GM21717 (cell line): ENCODE results near the gene RASSF3.
"Not testable (repeated sequence)": the region's sequence is repeated elsewhere in the genome, so short reads cannot be mapped to it uniquely, and the experiment has no call there.

ENCODE experiments used
- ATAC-seq: cut with Tn5 transposase; IDR thresholded peaks from one replicate; pipeline ENCODE4 v1.9.1; 2021; ENCODE audit warnings: mild to moderate bottlenecking, moderate library complexity; ENCODE audit not compliant: unreplicated experiment

RASSF3 gene

DNA sequence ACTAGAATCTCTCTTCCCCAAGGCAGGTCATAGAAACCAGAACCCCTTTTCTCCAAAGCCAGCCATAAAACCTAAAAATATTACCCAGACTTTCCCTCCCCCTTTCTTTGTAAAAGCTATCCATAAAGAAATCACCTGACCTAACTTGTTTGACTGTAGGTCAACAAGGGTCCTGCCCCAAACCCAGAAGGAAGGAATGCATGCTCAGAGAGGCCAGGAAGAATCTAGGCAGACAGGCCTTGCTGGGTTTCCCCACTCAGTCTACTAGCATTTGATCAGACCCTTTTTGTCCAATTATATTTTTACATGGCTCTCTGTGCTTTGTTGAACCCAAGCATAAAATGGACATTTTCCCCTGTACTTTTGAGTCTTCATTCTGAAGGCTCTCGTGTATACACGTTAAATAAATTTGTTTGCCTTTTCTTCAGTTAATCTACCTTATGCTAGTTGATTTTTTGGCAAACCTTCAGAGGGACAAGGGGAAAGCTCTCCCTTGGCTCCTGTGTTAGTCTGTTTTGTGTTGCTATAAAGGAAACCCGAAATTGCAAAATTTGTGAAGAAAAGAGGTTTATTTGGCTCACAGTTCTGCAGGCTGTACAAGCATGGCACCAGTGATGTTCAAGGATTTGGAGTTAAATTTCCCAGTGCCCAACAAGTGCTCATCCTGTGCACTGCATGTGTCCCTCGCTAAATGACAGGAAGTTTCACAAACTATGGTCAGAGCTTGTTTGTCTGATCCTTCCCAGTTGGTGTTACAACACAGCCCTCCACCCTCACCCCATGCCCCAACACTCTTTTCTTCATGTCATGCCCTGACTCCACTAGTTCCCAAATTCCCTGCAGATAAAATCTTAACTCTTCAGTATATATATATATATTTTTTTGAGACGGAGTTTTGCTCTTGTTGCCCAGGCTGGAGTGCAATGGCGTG lies 14.2 kb upstream of the RASSF3 start:
- no peak for ATAC-seq

DNA sequence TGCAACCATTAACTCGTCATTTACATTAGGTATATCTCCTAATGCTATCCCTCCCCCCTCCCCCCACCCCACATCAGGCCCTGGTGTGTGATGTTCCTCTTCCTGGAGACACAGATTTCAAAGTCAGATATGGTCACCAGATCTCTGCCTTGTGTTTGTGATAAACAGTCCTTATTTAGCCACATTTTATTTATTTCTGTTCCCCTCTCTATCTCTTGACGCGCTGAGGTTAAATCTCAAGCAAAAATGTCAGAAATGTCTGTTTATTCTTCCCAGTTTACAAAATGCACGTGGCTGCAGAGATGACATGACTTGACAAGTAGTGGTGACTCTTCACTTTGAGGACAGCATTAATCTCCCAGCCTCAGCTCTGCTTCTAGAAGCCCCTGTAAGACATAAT lies 11.5 kb upstream of the RASSF3 start:
- ATAC-seq: no peak

DNA sequence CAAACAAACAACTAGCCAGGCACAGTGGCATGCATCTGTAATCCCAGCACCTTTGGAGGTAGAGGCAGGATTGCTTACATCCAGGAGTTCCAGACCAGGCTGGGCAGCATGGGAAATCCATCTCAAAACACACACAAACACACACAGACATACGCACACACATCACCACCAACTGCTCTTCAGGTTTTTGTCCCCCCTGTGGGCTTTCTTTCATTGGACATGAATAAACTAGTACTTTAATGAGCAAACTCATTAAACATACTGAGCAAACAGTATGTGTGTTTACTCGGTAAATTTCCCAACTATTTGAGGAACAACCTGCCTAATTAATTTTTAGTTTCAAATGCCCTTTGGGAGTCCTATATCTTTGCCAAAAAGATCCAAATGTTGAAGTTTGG lies 10.1 kb upstream of the RASSF3 start:
- ATAC-seq: no peak

DNA sequence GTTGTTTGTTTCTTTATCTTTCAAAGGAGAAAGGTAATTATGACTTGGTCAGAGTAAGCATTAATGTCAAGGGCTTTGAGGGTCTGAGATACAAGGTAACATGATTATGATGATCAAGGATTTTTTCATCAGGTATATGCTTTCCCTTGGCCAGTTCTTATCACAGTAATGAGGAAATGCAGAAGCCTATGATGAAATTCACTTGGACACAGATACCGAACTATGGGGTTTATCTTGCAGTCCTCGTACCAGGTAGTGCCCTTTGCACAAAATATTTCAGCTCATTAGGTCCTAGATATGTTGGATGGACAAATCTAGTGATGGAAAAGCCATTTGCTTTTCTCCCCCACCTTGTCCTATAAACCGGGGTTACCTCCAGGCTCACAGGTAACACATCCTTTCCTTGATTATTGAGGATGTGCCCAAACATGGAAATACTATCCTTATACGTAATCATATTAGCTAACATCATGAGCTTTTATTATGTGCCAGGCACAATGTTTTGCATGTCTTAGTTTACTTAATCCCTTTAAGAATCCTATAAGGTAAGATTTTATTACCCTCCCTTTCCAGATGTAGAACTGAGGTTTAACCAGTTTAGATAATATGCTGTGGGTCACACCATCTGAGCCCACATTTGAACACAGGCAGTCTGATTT lies 7.0 kb upstream of the RASSF3 start:
- ATAC-seq: no peak

DNA sequence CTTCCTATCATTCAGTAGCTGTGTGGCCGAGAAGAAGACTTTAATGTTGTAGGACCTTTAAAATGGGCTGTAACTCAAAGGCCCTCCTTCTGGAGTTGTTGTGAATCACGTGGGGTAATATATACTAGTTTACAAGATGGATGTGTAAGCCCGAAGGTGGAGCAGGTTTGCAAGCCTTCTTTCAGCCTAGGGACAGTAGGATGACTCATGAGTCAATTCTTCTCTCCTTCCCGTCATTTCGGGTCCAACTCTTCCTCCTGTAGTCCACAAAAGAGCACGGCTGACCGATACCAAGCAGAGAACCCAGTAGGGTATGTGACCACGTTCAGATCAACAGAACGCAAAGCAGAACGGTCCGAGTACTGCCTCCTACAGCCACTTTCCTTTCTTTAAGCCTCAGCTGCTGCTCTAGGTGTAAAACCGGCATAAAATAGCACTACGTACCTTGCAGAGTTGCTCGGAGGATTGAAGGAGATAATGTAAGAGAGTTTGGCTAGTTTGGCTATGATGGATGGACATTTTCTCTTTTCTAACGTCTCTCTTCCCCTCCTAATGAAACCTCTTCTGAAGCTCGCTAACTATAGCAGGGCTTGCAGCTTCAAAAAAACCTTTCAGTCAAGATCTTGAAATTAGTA lies 1.3 kb upstream of the RASSF3 start:
- peak; percentile 27 for ATAC-seq

DNA sequence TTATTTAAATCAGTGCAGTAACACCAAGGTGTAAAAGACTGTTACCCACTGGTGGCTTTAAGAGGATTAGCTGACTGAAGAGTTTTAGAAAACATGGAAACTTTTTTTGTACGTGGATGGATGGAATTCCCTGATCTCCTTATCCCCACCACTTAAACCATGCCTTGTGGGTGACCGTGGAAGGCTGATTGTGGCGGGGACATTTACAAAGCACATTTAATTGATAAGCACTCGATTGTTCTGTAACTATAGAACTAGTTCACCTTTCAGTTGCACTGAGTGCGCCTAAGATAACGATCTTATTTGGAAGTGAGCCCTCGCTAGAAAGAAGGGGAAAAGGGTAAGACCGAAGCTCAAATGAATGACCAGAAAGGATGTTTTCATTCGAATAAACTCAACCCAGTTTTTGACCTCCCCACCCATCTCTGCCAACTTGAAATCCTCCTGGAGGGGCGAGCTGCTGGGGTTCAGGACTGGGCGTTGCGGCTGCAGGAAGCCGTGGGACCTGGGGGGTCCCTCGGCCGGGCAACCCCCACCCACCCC lies 688 bp upstream of the RASSF3 start:
- ATAC-seq: no peak

DNA sequence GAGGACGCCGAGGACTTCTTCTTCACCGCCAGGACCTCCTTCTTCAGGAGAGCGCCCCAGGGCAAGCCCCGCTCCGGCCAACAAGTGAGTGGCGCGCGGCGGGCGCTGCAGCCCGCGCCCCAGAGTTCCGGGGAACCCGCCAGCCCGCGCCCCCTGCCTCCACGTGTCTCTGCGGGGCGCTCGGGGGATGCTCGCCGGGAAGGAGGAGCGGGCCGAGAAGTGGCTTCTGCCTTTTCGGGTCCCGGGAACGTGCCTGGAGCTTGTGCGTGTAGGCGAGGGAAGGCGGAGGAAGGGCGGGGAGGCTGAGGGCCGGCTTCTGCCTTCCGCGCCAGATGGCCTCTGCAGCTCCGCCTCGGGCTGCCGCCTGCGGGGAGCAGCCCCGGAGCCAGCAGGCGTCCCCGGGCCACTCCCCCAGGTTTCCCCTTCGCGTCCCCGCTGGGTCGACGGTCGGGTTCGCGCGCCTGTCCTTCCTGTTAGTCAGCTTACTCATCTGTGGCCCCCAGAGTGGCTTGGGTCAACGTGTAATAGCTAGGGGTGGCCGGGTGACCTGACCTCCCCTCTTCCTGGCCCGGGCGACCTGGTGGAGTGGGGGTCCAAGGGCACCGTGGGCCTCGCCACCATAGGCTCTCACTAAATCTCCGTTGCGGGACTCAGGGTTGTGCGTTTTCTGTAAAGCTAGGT lies 505 bp downstream of the RASSF3 start:
- ATAC-seq: peak; percentile 51

DNA sequence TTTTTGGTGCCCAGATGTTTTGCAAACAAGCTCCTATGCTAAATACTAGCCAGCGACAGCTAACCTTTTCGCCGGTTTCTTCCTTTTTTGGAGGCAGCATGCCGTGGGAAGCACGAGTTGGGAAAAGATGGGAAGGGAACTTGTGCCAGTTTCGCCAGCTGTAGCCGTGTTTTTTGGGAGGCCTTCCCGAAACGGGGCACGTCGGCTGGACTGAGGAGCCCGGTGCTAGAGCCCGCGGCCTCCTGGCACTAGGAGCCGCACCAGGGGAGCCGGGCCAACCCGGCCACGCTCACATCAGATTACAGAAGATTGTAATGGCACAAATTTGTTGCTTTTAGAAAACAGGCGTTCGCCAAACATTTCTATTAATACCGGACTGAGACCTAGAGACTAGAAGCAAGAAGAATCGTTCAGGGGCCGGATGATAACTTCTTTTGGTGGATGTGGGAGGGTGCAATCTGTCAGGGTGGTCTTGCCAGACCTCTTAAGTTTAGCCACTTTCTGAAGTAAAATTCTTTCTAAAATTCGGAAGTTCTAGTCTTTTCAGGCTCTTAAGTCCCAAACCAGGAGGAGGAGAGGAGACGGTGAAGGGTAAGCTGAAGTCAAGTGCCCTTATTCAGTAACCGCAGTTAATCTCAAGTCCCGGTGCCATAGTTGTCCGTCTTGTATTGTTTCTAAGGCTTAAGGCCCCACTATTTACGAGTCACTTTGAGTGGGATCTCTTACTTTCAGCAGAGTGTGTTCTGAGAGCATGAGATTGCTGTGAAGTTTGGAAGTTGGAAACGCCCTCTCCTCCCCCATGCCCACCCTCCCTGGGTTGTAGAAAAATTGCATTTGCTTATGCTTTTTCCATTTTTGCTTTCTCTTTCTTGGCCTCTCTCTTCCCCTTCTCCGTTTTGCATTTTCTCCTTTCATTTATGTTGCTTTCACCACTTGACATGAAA lies 1.3 kb downstream of the RASSF3 start:
- no peak for ATAC-seq

DNA sequence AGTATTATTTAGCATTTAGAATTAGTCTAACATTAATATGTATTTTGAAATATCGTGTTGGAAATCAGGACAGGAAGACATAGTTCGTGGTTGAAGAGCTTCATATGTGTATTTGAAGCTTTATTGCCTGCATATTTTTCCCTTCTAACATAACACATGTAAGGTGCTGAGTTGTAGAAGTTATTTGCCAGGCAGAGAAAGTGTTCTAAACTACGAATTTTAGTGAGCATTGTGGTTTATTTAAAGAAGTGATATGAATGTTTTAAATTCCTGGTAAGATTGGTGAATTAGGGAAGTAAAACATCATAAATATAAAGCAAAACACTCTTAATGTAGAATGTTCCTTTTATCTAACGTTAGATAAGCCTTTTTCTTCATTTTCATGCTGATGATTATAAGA lies 2.5 kb downstream of the RASSF3 start:
- ATAC-seq: no peak

DNA sequence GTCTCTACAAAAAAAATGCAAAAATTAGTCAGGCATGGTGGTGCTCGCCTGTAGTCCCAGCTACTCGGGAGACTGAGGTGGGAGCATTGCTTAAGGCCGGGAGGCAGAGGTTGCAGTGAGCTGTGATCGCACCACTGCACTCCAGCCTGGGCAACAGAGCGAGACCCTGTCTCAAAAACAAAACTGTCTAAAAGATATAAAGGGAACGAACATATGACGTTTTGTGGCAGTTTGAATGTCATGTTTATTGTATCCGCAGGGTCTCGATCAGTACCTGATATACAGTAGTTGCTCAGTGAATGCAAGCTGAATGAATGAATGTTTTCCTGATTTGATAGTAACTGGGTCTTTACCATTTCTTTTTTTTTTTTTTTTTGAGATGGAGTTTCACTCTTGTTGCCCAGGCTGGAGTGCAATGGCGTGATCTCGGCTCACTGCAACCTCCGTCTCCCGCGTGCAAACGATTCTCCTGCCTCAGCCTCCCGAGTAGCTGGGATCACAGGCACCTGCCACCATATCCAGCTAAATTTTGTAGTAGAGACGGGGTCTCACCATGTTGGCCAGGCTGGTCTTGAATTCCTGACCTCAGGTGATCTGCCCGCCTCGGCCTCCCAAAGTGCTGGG lies 3.6 kb downstream of the RASSF3 start:
- not testable (repeated sequence) for ATAC-seq

DNA sequence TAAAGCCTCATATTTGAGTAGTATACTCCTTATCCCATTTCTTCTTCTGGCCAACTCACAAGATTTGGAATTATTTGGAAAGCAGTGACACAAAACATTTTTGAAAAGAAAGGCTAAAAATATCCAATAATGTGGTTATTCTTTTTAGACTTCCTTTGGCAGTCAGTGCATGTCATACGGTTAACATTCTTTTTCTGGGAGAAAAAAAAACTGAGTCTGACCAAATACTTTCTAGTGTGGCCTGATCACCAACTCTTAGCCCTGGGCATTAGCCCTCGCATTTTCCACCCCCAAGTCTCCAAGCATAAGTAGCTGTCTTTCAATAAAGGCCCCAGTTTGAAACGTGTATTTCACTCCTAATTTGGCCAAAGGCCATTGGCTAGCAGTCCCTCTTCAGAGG lies 5.9 kb downstream of the RASSF3 start:
- ATAC-seq: no peak

DNA sequence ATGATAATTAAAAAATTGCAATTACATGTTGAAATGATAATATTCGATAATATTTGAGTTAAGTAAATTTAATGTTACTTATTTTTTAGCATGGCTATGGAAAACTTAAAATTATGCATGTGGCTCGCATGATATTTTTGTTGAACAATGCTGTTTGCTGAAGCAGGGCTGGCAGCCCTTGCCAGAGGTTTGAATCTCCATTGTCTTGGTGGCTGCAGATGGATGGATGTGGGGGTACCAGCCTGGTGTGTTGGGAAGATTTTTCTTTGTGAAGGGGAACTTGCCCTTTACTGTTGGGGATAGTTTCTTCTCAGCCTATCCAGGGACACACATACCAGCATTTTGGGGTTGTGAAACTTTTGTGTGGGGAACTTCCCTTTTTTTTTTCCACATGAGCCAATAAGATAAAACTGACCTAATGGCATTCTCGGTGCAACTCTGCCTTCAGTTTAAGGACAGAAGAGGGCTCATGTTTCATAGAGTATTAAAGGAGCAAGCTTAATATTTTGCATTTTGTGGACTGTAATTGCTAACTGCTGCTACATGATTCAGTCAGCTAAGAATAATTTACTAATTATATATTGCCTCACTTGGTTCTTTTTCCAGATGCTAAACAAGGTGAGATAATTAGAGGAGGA lies 8.8 kb downstream of the RASSF3 start:
- ATAC-seq: peak; percentile 25

DNA sequence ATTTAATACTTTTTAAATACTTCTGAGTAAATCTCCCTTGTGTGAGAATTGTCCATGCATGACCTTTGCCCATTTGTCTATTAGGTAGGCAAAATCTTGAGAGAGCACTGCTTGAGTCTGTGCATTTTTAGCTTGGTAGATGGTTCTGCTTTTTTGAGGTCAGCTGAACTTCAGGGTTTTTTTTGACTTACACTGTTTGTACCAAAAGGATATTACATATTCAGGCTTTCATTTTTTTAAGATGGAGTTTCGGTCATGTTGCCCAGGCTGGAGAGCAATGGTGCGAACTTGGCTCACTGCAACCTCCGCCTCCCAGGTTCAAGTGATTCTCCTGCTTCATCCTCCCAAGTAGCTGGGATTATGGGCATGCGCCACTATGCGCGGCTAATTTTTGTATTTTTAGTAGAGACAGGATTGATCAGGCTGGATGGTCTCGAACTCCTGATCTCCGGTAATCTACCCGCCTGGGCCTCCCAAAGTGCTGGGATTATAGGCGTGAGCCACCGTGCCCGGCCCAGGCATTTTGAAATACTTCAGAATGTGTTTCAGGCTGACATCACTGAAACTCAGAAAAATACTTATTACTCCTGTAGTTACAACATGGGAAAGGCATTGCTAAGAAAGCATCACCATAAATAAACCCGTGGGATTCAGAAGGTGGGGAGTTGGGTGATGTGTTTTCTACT lies 11.1 kb downstream of the RASSF3 start:
- ATAC-seq: peak; percentile 66

DNA sequence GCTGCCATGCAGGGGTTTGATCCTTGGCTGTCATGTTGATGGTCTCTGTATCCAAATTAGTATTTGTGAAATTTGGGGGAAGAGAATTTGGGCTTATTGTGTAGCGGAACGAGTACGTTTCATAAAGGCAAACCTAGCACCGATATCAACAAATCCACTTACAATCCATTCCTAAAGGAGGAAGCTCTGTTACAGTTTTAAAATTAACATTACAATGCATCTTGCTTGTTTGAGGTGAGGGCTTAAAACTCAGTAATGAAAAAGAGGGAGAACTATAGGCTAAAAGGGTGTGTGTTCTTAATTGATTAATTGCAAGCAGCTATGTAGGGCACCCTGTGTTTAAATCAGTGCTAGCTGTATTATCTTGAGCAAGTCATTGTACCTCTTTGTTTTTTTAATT lies 13.7 kb downstream of the RASSF3 start:
- no peak for ATAC-seq

DNA sequence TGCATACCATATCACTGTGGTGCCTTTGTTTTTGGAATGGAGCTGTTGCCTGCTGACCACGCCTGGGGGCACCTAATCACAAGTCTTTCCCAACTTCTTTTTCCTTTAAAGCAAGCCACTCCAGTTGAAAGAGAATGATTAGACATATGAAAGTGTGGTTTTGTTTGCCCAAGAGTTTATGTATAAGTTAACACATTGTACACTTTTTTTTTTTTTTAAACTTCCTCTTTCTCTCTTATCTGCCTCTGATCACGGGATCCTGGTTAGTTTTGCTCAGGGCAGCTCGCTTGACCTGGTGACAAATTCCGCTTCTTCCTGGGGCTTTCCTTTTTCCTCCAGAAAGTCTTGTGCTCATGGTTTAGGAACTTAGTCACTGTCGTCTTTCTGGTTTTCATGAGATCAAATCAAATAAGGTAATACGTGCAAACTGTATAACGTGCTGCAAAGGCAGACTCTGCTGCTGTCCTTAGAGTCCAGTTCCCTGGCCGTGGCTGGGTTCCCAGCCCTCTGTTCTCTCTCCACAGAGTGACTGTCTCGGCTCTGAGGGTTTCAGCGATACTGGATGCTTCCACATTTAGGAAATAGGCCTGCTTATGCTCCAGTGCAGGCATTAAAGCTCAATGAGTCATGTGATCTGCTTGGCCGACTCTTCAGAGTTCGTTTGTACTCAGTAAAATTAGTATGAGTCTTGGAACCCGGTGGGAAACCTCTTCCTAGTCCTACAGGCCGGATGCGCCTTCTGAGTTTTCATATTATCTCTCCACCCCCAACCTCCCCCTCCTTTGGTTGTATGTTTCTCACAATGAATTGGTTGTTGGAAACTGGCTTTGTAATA lies 15.2 kb downstream of the RASSF3 start:
- ATAC-seq: peak; percentile 40

DNA sequence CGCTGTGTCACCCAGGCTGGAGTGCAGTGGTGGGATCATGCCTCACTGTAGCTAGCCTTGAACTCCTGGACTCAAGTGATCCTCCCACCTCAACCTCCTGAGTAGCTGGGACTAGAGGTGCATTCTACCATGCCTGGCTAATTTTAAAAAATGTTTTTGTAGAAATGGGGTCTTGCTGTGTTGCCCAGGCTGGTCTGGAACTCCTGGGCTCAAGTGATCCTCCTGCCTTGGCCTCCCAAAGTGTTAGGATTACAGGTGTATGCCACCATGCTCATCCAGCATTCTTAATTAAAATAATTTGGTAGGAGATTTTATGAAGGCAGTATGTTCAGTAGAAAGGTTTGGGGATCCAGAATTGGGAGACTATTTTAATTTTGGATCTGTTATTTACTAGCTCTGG lies 16.3 kb downstream of the RASSF3 start:
- ATAC-seq: not testable (repeated sequence)

DNA sequence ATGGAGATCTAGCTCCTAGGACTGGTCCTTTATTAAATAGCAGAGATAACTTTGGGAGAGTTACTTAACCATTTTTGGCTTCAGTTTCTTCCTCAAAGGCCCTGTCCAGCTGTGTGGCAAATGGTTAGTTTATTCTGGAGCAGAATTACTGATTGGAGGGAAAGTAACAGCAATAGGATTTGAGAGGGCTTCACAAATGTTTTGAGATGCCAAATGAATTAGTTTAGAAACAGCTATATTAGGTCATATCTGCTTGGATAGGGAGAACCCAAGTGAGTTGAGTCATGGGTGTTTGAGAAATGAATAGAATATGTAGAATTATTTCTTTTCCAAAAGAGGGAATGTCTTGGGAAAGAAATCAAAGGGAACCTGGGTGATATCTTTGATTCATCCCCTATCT lies 17.5 kb downstream of the RASSF3 start:
- no peak for ATAC-seq
